Esophagus muscularis mucosa (tissue), 4 donors: ENCODE data around the gene LTBP3. TPM values are rescaled to one million over a fixed set of nuclear protein-coding genes. Genes with fewer than 3 reads are reported as not detected.

Experiments used
- DNase-seq: peaks from one replicate; pipeline ENCODE4 v3.0.0-alpha.2; 2017; ENCODE audit errors: extremely low spot score
- H3K27ac ChIP-seq, 4 donors: fragments of 200-600 bp; sonication (generic); replicated peaks in 1 of 4; 1 replicate in 3 of 4; 2 replicates in 1 of 4; pipeline ENCODE4 v1.5.1; 2016 to 2019; ENCODE audit warnings: mild to moderate bottlenecking in 1 of 4
- H3K27me3 ChIP-seq, 4 donors: fragments of 200-600 bp; sonication (generic); one replicate each; pipeline versions ENCODE4 v1.5.1 to v1.6.0; 2016 to 2019
- H3K36me3 ChIP-seq, 4 donors: fragments of 200-600 bp; sonication (generic); one replicate each; pipeline ENCODE4 v1.5.1; 2016 to 2019
- H3K4me1 ChIP-seq, 4 donors: fragments of 200-600 bp; sonication (generic); one replicate each; pipeline ENCODE4 v1.5.1; 2016 to 2019
- H3K4me3 ChIP-seq, 4 donors: fragments of 200-600 bp; sonication (generic); 1 replicate in 2 of 4; 2 replicates in 2 of 4; pipeline ENCODE4 v1.5.1; 2016 to 2019; ENCODE audit warnings: mild to moderate bottlenecking in 4 of 4, moderate library complexity in 1 of 4
- H3K9me3 ChIP-seq, 4 donors: fragments of 200-600 bp; sonication (generic); 1 replicate in 3 of 4; 2 replicates in 1 of 4; pipeline ENCODE4 v1.5.1; 2016 to 2019
- CTCF ChIP-seq, 3 experiments: fragments of 200-600 bp in 2 of 3; fragments of 450-650 bp in 1 of 3; sonication (generic) in 2 of 3; IDR thresholded peaks; one replicate each; pipeline ENCODE4 v1.5.1; 2017 to 2019; ENCODE audit warnings: antibody characterized with exemption in 3 of 3, mild to moderate bottlenecking in 2 of 3, moderate library complexity in 1 of 3
- EP300 ChIP-seq: sonication (generic); formaldehyde crosslinking; IDR thresholded peaks from one replicate; pipeline ENCODE4 v1.6.1; 2017; ENCODE audit warnings: antibody characterized with exemption
- POLR2A ChIP-seq: fragments of 450-650 bp; IDR thresholded peaks from one replicate; pipeline ENCODE4 v1.6.1; 2017; ENCODE audit warnings: antibody characterized with exemption, moderate library complexity, mild to moderate bottlenecking, low read depth
- POLR2AphosphoS5 ChIP-seq, 2 donors: sonication (generic); formaldehyde crosslinking; IDR thresholded peaks; one replicate each; pipeline ENCODE4 v1.6.1; 2017; ENCODE audit warnings: antibody characterized with exemption in 2 of 2
- WGBS: methylation state at CpG from one replicate; pipeline ENCODE4 v1.1.5; 2018; 5-methylcytosine and 5-hydroxymethylcytosine counted together
- intact Hi-C: fragments of 100-400 bp; cut with DNase I; formaldehyde crosslinking; loops from one replicate; pipeline ENCODE4 v1.15.1; 2023
- total RNA-seq, 4 donors: library from RNA; depleted of rRNA; stranded (reverse); fragments of >200 nt; gene quantifications; one replicate each; pipeline versions ENCODE4 v1.1.0 to v1.2.1, GENCODE V29; 2016

LTBP3 gene
- total RNA-seq, 4 donors from 2014 or later: 107 to 208 (median 137) TPM

- Histone ChIP-seq H3K36me3 (peaks cover 36 to 66% (median 56%) of the 10 kb centered on the region in 4 donors), H3K27me3 (no peaks in the 10 kb centered on the region), H3K4me1 (peaks cover 19 to 33% (median 30%) of the 10 kb centered on the region in 4 donors), H3K27ac (peak overlapping the region; percentile 95 to 99 (median 98)), H3K4me3 (peak overlapping the region; percentile 72 to 82 (median 76)), H3K9me3 (no peaks in the 10 kb centered on the region)
- no peak for DNase-seq
- TF ChIP-seq POLR2AphosphoS5 (IDR thresholded peaks at IDR 0.05) (peak in 1 of 2 donors; percentile 85), CTCF (IDR thresholded peaks at IDR 0.05) (no peak), POLR2A (peak; percentile 43)
- WGBS: 0% methylated on average over 3 of the region's 3 CpGs
- intact Hi-C loops: no loop called here
Observed at GRCh38 chr11:65501472-65502273, 56.5 kb downstream of the LTBP3 start.

- Histone ChIP-seq H3K36me3 (peaks cover 35 to 60% (median 52%) of the 10 kb centered on the region in 4 donors), H3K9me3 (no peaks in the 10 kb centered on the region), H3K27ac (peak overlapping the region; percentile 95 to 99 (median 98)), H3K4me1 (peaks cover 18 to 33% (median 30%) of the 10 kb centered on the region in 4 donors), H3K27me3 (no peaks in the 10 kb centered on the region), H3K4me3 (peak overlapping the region; percentile 72 to 82 (median 76))
- TF ChIP-seq EP300 (no peak), POLR2AphosphoS5 (IDR thresholded peaks at IDR 0.05) (no peak), POLR2A (no peak), CTCF (IDR thresholded peaks at IDR 0.05) (no peak)
- 0% methylated on average over 2 of the region's 2 CpGs for whole genome bisulfite sequencing
- no peak for DNase-seq
- intact Hi-C loops: no loop called here
Observed at GRCh38 chr11:65501186-65501471, 57.0 kb downstream of the LTBP3 start.

- Histone ChIP-seq H3K27me3 (no peaks in the 10 kb centered on the region), H3K27ac (peak overlapping the region; percentile 95 to 99 (median 98)), H3K9me3 (no peaks in the 10 kb centered on the region), H3K4me1 (peaks cover 19 to 33% (median 30%) of the 10 kb centered on the region in 4 donors), H3K36me3 (peaks cover 30 to 55% (median 47%) of the 10 kb centered on the region in 4 donors), H3K4me3 (peak overlapping the region; percentile 72 to 82 (median 76))
- under 1% methylated on average over 20 of the region's 20 CpGs for WGBS
- TF ChIP-seq POLR2AphosphoS5 (IDR thresholded peaks at IDR 0.05) (peak in 1 of 2 donors; percentile 94), CTCF (IDR thresholded peaks at IDR 0.05) (no peak), EP300 (no peak), POLR2A (peak; percentile 18)
- no peak for DNase-seq
- intact Hi-C loops: no loop called here
Observed at GRCh38 chr11:65500387-65501185, 57.6 kb downstream of the LTBP3 start.

- H3K36me3 ChIP-seq: peaks cover 23 to 47% (median 39%) of the 10 kb centered on the region in 4 donors
- 1% methylated on average over 3 of the region's 3 CpGs for WGBS
- H3K9me3 ChIP-seq: no peaks in the 10 kb centered on the region
- H3K4me3 ChIP-seq: peak overlapping the region; percentile 72 to 82 (median 76)
- DNase-seq: no peak
- H3K27me3 ChIP-seq: no peaks in the 10 kb centered on the region
- intact Hi-C loops: loop anchor here (2.0 kb wide), 1 partner anchor 77 kb away; the partner anchor contains the start of gene NEAT1
- TF ChIP-seq POLR2A (no peak), EP300 (no peak), POLR2AphosphoS5 (IDR thresholded peaks at IDR 0.05) (no peak), CTCF (IDR thresholded peaks at IDR 0.05) (no peak)
- peaks cover 20 to 33% (median 30%) of the 10 kb centered on the region in 4 donors for H3K4me1 ChIP-seq
- peak overlapping the region; percentile 95 to 99 (median 98) for H3K27ac ChIP-seq
Observed at GRCh38 chr11:65499713-65500386, 58.3 kb downstream of the LTBP3 start.
